GM12891 (cell line): ENCODE measurements around the gene F2RL1.

ENCODE experiments used
- DNase-seq: peaks from one replicate; pipeline ENCODE4 v3.0.0; 2011; ENCODE audit warnings: low spot score; ENCODE audit not compliant: insufficient read length
- FAIRE-seq: peaks from 2 replicates; lab custom pipeline; 2011; peaks lifted over from hg19 to GRCh38; lab: Jason Lieb, UNC
- PAX5 ChIP-seq: IDR thresholded peaks from 2 replicates; pipeline ENCODE4 v1.6.1; 2011; ENCODE audit warnings: low read length, moderate library complexity, mild to moderate bottlenecking; ENCODE audit not compliant: insufficient read depth, severe bottlenecking
- POLR2A ChIP-seq: IDR thresholded peaks from 2 replicates; pipeline ENCODE4 v1.6.1; 2011; ENCODE audit warnings: low read depth, low read length, control low read depth
- POLR2AphosphoS5 ChIP-seq: IDR thresholded peaks from 2 replicates; pipeline ENCODE4 v1.6.1; 2011; ENCODE audit warnings: low read depth, low read length, control low read depth
- POU2F2 ChIP-seq: IDR thresholded peaks from 2 replicates; pipeline ENCODE4 v1.6.1; 2011; ENCODE audit warnings: low read depth, mild to moderate bottlenecking, control low read depth, low read length, moderate library complexity
- SPI1 ChIP-seq: IDR thresholded peaks from 2 replicates; pipeline ENCODE4 v1.6.1; 2011; ENCODE audit warnings: low read depth, low read length, control low read depth
- TAF1 ChIP-seq: IDR thresholded peaks from 2 replicates; pipeline ENCODE4 v1.6.1; 2011; ENCODE audit warnings: low read depth, low read length, control low read depth

Gene F2RL1

GRCh38 chr5:76789991-76790581 lies 28.7 kb upstream of the F2RL1 start:
- DNase-seq (no peak), FAIRE-seq (no peak)
- TF ChIP-seq SPI1, result no peak
- no peak for TF ChIP-seq POLR2A
- TF ChIP-seq POLR2AphosphoS5, result no peak
- TF ChIP-seq PAX5, result no peak

GRCh38 chr5:76790632-76791290 lies 28.1 kb upstream of the F2RL1 start:
- DNase-seq, result no peak
- TF ChIP-seq PAX5 (no peak), SPI1 (no peak)
- no peak for FAIRE-seq

DNA sequence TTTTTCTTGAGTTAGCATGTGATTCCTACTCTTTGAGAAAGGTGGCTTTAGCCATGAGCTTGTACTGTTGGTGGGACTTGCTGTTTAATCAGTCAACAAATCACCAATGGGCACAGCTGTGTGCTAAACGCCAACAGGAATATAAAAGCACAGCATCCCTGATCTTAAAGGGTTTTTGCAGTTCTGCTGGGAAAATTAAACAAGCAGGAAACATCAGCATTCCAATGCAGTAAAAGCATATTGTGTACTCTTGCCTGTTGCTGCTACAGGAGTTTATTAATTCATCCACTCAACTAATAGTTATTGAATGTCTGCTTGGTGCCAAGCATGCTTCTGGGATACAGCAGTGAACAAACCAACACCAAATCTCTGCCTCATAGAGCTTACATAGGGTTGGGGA lies 27.4 kb upstream of the F2RL1 start:
- no peak for FAIRE-seq
- DNase-seq, result no peak
- TF ChIP-seq POLR2A (no peak), POU2F2 (no peak)

- DNase-seq (no peak), FAIRE-seq (no peak)
- TF ChIP-seq POLR2A (no peak), PAX5 (no peak), POLR2AphosphoS5 (no peak), TAF1 (no peak), SPI1 (no peak), POU2F2 (no peak)
Measured at GRCh38 chr5:76794871-76795270, 24.0 kb upstream of the F2RL1 start.

- TF ChIP-seq PAX5, result no peak
- no peak for TF ChIP-seq SPI1
- FAIRE-seq, result no peak
- no peak for DNase-seq
Measured at GRCh38 chr5:76799588-76799987, 19.2 kb upstream of the F2RL1 start.

DNA sequence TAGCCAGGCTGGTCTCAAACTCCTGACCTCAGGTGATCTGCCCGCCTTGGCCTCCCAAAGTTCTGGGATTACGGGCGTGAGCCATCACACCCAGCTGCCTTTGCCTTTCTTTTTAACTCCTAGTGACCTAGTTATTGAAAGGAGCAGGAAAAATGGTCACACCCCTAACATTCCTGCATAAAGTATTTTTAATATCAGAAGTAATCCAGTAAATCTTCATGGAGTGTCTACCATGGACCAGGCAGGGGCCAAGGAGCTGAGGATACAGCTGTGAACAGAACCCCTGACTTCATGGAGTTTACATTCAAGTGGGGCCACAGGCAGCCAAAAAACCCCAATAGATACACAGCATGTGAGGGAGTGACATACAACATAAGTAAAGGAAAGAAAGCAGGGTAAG lies 18.3 kb upstream of the F2RL1 start:
- no peak for FAIRE-seq
- TF ChIP-seq PAX5 (no peak), POU2F2 (no peak), POLR2A (no peak), SPI1 (no peak), POLR2AphosphoS5 (no peak), TAF1 (no peak)
- DNase-seq, result no peak

DNA sequence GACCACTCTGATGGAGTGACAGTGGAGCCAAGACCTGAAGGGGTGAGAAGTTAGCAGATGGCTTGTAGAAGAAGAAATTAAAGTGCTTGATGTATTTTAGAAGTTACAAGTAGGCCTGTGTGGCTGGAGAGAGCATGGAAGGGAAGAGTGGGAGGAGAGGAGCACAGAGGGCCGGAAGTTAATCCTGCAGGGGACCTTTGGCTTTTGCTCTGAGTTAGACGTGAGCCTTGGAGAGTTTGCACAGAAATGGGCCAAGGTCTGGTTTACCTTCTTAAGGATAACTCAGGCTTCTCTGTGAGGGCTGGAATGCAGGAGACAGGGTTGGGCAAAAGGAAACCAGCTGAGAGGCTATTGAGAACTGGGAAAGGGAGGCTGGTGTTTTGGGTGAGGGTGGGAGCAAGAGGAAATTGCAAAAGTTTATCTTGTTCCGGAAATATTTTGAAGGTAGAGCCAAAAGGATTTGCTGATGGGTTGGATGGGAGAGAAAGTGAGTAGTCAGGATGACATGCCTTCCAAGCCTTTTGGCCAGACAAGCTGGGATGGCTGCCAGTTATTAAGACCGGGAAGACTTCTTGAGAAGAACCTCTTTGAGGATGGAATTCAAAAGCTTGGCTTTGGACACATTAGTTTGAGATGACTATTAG lies 17.5 kb upstream of the F2RL1 start:
- FAIRE-seq, result no peak
- no peak for TF ChIP-seq POLR2A
- no peak for TF ChIP-seq POLR2AphosphoS5
- no peak for DNase-seq

GRCh38 chr5:76801803-76802195 lies 17.0 kb upstream of the F2RL1 start:
- FAIRE-seq (no peak), DNase-seq (no peak)
- TF ChIP-seq TAF1 (no peak), POU2F2 (no peak), POLR2A (no peak), SPI1 (no peak), POLR2AphosphoS5 (no peak), PAX5 (no peak)

- no peak for TF ChIP-seq POLR2A
- TF ChIP-seq POU2F2, result no peak
- no peak for TF ChIP-seq PAX5
- no peak for TF ChIP-seq POLR2AphosphoS5
- no peak for TF ChIP-seq TAF1
- TF ChIP-seq SPI1, result no peak
- FAIRE-seq (no peak), DNase-seq (no peak)
Measured at GRCh38 chr5:76804266-76804665, 14.6 kb upstream of the F2RL1 start.

- FAIRE-seq, result no peak
Measured at GRCh38 chr5:76805821-76806505, 12.9 kb upstream of the F2RL1 start.

More at GRCh38 chr5:76805821-76806505, 12.9 kb upstream of the F2RL1 start:
- no peak for TF ChIP-seq TAF1
- no peak for TF ChIP-seq POLR2A
- TF ChIP-seq POLR2AphosphoS5, result no peak
- no peak for TF ChIP-seq PAX5
- TF ChIP-seq SPI1, result no peak
- no peak for TF ChIP-seq POU2F2
- DNase-seq, result no peak
